Thoracic aorta (tissue), 2 donors: ENCODE data around the gene CAMKK2. TPM values are rescaled to one million over a fixed set of nuclear protein-coding genes. Genes with fewer than 3 reads are reported as not detected.

ENCODE experiments used
- ATAC-seq: fragments of 150-250 bp; one replicate; pipeline ENCODE4 v1.8.0; 2017; ENCODE audit warnings: low read depth; ENCODE audit not compliant: insufficient number of reproducible peaks, low FRiP score
- DNase-seq: peaks from one replicate; pipeline ENCODE4 v3.0.0-alpha.2; 2020; ENCODE audit warnings: low spot score
- H3K27ac ChIP-seq, 2 donors: fragments of 200-600 bp; sonication (generic); 1 replicate in 1 of 2; 2 replicates in 1 of 2; pipeline ENCODE4 v1.5.1; 2016; ENCODE audit warnings: mild to moderate bottlenecking in 2 of 2, moderate library complexity in 2 of 2
- H3K27me3 ChIP-seq: fragments of 200-600 bp; sonication (generic); replicated peaks from 2 replicates; pipeline ENCODE4 v1.6.0; 2016; ENCODE audit warnings: mild to moderate bottlenecking; ENCODE audit not compliant: insufficient read depth
- H3K36me3 ChIP-seq: fragments of 200-600 bp; sonication (generic); one replicate; pipeline ENCODE4 v1.5.1; 2016
- H3K4me1 ChIP-seq, 2 donors: fragments of 200-600 bp; sonication (generic); 1 replicate in 1 of 2; 2 replicates in 1 of 2; pipeline versions ENCODE4 v1.5.1 to v1.6.0; 2016; ENCODE audit warnings: low read depth in 2 of 2, mild to moderate bottlenecking in 1 of 2; ENCODE audit not compliant: control insufficient read depth in 1 of 2
- H3K4me3 ChIP-seq: fragments of 200-600 bp; sonication (generic); 2 replicates; pipeline ENCODE4 v1.5.1; 2016; ENCODE audit warnings: mild to moderate bottlenecking
- H3K9me3 ChIP-seq: fragments of 200-600 bp; sonication (generic); 2 replicates; pipeline ENCODE4 v1.5.1; 2016
- total RNA-seq, 2 donors: library from RNA; depleted of rRNA; stranded (reverse); fragments of >200 nt; gene quantifications; one replicate each; pipeline versions ENCODE4 v1.1.0 to v1.2.3, GENCODE V29; 2016
- TF ChIP-seq, protein P1 (sequence below): fragments of 200-600 bp; sonication (generic); IDR thresholded peaks from one replicate; pipeline ENCODE4 v1.5.1; 2019; ENCODE audit warnings: antibody characterized with exemption

CAMKK2 gene
- total RNA-seq, 2 donors from 2014 or later: 41.8 to 49.9 TPM

DNA sequence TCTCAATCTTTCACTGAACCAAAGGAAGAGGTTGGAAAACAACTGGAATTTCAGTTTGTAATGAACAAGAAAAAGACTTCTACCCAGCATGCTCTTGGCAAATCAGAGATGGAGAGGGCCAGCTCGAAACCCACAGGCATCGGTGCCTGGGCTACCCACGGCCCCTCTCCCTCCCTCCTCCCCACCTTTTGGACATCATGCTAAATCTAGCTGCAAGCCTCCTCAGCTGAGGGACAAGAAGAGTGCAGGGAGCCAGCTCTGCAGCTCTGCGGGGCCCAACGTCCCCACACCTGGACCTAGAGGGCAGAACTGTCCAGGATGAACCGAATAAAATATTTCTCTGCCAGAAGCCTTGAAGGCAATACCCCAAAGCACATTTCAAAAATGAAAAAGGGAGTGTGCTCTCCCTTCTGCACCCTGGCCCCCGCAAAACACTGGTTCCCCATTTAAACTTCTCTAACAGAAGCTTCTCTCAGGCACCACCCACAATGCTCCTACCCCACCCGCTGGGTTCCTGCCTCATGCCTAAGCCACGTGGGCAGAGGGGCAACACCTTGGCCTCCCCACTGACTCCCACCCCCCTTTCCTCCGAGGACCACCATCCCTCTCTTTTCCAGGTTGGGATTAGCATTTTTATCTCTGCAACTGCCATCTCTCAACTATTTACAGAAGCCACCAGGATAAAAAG lies 8.2 kb downstream of the CAMKK2 start:
- TF ChIP-seq, protein P1, sequence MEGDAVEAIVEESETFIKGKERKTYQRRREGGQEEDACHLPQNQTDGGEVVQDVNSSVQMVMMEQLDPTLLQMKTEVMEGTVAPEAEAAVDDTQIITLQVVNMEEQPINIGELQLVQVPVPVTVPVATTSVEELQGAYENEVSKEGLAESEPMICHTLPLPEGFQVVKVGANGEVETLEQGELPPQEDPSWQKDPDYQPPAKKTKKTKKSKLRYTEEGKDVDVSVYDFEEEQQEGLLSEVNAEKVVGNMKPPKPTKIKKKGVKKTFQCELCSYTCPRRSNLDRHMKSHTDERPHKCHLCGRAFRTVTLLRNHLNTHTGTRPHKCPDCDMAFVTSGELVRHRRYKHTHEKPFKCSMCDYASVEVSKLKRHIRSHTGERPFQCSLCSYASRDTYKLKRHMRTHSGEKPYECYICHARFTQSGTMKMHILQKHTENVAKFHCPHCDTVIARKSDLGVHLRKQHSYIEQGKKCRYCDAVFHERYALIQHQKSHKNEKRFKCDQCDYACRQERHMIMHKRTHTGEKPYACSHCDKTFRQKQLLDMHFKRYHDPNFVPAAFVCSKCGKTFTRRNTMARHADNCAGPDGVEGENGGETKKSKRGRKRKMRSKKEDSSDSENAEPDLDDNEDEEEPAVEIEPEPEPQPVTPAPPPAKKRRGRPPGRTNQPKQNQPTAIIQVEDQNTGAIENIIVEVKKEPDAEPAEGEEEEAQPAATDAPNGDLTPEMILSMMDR: no peak
- Histone ChIP-seq H3K27me3 (no peaks in the 10 kb centered on the region), H3K36me3 (no peaks in the 10 kb centered on the region), H3K9me3 (no peaks in the 10 kb centered on the region), H3K4me3 (no peak overlapping the region), H3K4me1 (peaks cover 11 to 33% of the 10 kb centered on the region in 2 donors), H3K27ac (peak overlapping the region in 1 of 2 donors; percentile 66)
- ATAC-seq (no peak), DNase-seq (no peak)

DNA sequence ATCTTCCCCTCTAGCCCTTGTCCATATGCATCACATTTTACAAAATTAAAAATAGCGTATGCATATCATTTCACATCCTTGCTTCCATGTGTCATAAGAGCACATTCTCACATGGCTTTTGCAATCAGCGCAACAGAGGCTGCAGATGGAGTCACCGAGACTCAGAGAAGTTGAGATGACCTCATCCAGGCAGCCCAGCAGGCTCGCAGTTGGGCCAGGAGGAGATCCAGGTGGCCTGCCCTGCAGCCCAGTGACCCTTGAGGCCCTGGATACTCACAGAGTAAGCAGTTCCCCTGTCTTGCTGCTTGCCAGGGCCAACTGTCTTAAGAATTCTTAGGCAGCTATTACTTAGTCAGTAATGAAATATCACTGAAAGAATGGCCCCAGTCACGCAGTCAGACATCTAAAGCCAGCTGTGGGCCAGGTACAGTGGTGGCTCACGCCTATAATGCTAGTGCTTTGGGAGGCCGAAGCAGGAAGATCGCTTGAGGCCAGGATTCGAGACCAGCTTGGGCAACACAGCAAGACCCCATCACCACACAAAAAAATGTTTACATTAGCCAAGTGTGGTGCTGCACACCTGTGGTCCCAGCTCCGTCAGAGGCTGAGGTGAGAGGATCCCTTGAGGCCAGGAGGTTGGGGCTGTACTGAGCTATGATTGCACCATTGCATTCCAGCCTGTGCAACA lies 9.1 kb downstream of the CAMKK2 start:
- Histone ChIP-seq H3K27me3 (no peaks in the 10 kb centered on the region), H3K4me1 (peaks cover 11 to 40% of the 10 kb centered on the region in 2 donors), H3K27ac (no peak overlapping the region), H3K9me3 (no peaks in the 10 kb centered on the region), H3K4me3 (no peak overlapping the region), H3K36me3 (no peaks in the 10 kb centered on the region)
- DNase-seq (no peak), ATAC-seq (no peak)
- TF ChIP-seq, protein P1: no peak

DNA sequence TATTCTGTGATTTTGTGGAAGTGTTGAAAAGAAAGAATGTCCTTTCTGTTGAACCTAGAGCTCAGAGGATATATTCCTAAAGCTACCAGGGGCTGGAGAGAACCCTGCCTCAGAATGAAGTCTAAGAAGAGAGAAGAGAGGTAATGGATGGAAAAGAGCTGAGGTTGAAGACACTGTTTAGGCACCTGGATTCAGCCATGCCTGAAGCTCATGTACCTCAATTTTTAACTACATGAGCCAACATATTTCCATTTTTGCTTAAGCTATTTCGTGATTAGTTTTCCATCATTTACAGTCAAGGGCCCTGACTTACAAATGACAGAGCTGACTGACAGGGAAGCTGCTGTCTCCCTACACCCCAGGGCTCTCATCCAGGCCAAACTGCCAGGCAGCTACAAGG lies 10.7 kb downstream of the CAMKK2 start:
- Histone ChIP-seq H3K27me3 (no peaks in the 10 kb centered on the region), H3K4me1 (peaks cover 11 to 47% of the 10 kb centered on the region in 2 donors), H3K27ac (no peak overlapping the region), H3K9me3 (no peaks in the 10 kb centered on the region), H3K36me3 (no peaks in the 10 kb centered on the region), H3K4me3 (no peak overlapping the region)
- TF ChIP-seq, protein P1: no peak
- DNase-seq: no peak
- no peak for ATAC-seq

DNA sequence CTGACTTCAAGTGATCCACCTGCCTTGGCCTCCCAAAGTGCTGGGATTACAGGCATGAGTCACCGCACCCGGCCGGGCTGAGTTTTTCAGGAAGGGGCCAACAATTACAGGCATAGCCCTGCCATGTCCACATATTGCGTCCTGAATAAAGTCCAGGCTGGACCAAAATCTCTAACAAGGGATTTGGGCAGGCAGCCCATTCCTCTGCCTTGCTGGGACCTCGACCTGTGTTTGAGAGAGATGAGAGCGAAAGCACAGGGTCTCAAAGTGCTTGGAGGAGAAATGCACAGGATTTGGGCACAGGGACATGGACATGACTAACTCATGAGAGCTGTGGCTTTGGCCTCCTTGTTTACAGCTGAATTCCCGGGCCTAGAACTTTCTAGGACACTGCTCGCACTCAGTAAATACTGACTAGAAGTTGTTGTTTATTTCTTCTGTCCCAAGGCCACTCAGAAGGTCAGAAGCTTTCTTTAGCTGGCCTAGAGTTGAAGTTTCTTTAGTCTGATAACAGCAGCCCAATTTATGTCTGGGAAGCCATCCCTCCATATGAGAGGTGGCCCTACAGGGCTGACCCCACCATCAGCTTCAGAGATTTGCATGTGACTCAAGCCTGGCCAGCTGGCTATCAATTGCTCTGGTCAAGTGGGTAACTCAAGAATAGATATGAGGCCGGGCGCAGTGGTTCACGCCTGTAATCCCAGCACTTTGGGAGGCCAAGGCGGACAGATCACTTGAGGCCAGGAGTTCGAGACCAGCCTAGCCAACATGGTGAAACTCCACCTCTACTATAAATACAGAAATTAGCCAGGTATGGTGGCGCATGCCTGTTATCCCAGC lies 11.7 kb downstream of the CAMKK2 start:
- Histone ChIP-seq H3K4me3 (no peak overlapping the region), H3K27me3 (no peaks in the 10 kb centered on the region), H3K27ac (peak overlapping the region; percentile 59 to 60), H3K4me1 (peaks cover 11 to 44% of the 10 kb centered on the region in 2 donors), H3K9me3 (no peaks in the 10 kb centered on the region), H3K36me3 (no peaks in the 10 kb centered on the region)
- TF ChIP-seq, protein P1: no peak
- ATAC-seq (peak; percentile 11), DNase-seq (no peak)

DNA sequence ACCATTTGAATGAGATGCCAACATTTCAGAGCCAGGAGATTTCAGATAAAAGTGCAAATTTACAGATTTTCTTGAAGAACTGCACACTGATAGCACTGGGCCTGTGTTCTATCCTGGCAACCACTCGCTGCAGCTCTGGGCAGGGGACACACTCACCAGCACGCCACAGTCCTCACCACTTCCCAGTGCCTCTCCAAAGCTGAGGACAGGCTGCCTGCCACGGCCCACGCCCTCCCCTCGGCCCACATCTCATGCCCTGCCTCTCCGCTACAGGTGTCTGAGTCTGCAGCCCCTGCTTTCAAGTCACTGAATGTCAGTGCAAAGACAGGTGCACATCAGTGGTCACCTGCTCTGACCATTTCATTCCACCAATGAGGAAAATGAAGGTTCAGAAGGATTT lies 12.7 kb downstream of the CAMKK2 start:
- DNase-seq (no peak), ATAC-seq (no peak)
- TF ChIP-seq, protein P1: no peak
- Histone ChIP-seq H3K9me3 (no peaks in the 10 kb centered on the region), H3K27ac (peak overlapping the region in 1 of 2 donors; percentile 60), H3K4me3 (no peak overlapping the region), H3K27me3 (no peaks in the 10 kb centered on the region), H3K36me3 (no peaks in the 10 kb centered on the region), H3K4me1 (peaks cover 16 to 41% of the 10 kb centered on the region in 2 donors)
